ENCODE measurements around the gene DDR1. TPM values are rescaled to one million over a fixed set of nuclear protein-coding genes. Genes with fewer than 3 reads are reported as not detected.
A peak's percentile ranks its signal among the peaks of the same experiment; 100 is the strongest.

Gene DDR1
- total and polyA plus RNA-seq, 2 experiments from 2014 or later = 58.3 to 154 TPM

DNA sequence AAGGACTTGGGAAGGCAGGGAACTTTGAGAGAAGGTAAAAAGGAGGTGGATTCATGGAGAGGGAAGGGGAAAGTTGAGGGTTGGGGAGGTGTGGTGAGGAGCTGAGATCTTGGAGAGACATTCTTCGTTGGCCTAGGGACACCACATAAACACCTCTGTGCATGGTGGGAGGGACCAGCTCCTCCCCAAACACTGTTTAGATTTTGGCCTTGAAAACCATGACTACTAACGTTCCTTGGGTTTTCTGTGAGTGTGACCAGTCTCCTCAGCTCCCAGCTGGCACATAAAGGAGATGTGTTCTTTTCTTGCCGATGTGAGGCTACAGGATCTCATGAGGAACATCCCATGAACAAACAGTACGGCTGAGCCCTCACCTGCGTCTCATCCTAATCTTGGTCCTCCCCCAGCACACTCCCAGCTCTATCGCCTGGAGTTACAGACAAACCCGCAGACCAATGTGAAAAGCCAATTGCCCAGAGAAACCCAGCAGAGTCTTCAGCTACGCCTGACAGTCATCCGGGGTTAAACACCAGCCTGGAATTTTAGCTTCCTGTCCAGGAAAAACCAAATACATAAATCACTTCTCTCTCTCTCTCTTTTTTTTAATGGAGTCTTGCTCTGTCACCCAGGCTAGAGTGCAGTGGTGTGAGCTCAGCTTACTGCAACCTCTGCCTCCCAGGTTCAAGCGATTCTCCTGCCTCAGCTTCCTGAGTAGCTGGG is 22.0 kb upstream of the DDR1 start:
- Mint-ChIP-seq H3K27ac (no peak overlapping the region), H3K27me3 (ENCODE audit: insufficient read depth, low read depth, poor library complexity) (peaks cover 3% of the 10 kb centered on the region), H3K36me3 (ENCODE audit: low read depth) (peaks cover 33% of the 10 kb centered on the region), H3K4me3 (no peak overlapping the region), H3K9me3 (peaks cover 43% of the 10 kb centered on the region), H3K4me1 (no peaks in the 10 kb centered on the region)
- H3K9me2 ChIP-seq (ENCODE audit: insufficient read depth) = peaks cover 6% of the 10 kb centered on the region; the same call in 1 of the 2 replicates
- TF ChIP-seq CREB1 (CRISPR knock-in tag; IDR thresholded peaks at IDR 0.05; ENCODE audit: low read depth) (no peak), JUNB (IDR thresholded peaks at IDR 0.05; ENCODE audit: unreplicated experiment) (no peak), EZH2 (IDR thresholded peaks at IDR 0.05; ENCODE audit: low read depth, unreplicated experiment) (no peak), REST (IDR thresholded peaks at IDR 0.05; ENCODE audit: unreplicated experiment) (no peak), ZNF114 (CRISPR knock-in tag; IDR thresholded peaks at IDR 0.05) (no peak), POLR2AphosphoS5 (IDR thresholded peaks at IDR 0.05; ENCODE audit: low read depth) (no peak), EZH2phosphoT487 (IDR thresholded peaks at IDR 0.05; ENCODE audit: unreplicated experiment) (no peak), NANOG (IDR thresholded peaks at IDR 0.05; ENCODE audit: borderline replicate concordance) (no peak), ZNF331 (CRISPR knock-in tag; IDR thresholded peaks at IDR 0.05; ENCODE audit: low read depth) (no peak), STAT1 (IDR thresholded peaks at IDR 0.05; ENCODE audit: unreplicated experiment) (no peak)
- TF ChIP-seq, protein P1, sequence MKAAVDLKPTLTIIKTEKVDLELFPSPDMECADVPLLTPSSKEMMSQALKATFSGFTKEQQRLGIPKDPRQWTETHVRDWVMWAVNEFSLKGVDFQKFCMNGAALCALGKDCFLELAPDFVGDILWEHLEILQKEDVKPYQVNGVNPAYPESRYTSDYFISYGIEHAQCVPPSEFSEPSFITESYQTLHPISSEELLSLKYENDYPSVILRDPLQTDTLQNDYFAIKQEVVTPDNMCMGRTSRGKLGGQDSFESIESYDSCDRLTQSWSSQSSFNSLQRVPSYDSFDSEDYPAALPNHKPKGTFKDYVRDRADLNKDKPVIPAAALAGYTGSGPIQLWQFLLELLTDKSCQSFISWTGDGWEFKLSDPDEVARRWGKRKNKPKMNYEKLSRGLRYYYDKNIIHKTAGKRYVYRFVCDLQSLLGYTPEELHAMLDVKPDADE (IDR thresholded peaks at IDR 0.05) = no peak
- TF ChIP-seq, protein P2, sequence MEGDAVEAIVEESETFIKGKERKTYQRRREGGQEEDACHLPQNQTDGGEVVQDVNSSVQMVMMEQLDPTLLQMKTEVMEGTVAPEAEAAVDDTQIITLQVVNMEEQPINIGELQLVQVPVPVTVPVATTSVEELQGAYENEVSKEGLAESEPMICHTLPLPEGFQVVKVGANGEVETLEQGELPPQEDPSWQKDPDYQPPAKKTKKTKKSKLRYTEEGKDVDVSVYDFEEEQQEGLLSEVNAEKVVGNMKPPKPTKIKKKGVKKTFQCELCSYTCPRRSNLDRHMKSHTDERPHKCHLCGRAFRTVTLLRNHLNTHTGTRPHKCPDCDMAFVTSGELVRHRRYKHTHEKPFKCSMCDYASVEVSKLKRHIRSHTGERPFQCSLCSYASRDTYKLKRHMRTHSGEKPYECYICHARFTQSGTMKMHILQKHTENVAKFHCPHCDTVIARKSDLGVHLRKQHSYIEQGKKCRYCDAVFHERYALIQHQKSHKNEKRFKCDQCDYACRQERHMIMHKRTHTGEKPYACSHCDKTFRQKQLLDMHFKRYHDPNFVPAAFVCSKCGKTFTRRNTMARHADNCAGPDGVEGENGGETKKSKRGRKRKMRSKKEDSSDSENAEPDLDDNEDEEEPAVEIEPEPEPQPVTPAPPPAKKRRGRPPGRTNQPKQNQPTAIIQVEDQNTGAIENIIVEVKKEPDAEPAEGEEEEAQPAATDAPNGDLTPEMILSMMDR (conservative IDR thresholded peaks at IDR 0.05; ENCODE audit: low read depth in 2 of 2) = no peak
- TF ChIP-seq, protein P3, sequence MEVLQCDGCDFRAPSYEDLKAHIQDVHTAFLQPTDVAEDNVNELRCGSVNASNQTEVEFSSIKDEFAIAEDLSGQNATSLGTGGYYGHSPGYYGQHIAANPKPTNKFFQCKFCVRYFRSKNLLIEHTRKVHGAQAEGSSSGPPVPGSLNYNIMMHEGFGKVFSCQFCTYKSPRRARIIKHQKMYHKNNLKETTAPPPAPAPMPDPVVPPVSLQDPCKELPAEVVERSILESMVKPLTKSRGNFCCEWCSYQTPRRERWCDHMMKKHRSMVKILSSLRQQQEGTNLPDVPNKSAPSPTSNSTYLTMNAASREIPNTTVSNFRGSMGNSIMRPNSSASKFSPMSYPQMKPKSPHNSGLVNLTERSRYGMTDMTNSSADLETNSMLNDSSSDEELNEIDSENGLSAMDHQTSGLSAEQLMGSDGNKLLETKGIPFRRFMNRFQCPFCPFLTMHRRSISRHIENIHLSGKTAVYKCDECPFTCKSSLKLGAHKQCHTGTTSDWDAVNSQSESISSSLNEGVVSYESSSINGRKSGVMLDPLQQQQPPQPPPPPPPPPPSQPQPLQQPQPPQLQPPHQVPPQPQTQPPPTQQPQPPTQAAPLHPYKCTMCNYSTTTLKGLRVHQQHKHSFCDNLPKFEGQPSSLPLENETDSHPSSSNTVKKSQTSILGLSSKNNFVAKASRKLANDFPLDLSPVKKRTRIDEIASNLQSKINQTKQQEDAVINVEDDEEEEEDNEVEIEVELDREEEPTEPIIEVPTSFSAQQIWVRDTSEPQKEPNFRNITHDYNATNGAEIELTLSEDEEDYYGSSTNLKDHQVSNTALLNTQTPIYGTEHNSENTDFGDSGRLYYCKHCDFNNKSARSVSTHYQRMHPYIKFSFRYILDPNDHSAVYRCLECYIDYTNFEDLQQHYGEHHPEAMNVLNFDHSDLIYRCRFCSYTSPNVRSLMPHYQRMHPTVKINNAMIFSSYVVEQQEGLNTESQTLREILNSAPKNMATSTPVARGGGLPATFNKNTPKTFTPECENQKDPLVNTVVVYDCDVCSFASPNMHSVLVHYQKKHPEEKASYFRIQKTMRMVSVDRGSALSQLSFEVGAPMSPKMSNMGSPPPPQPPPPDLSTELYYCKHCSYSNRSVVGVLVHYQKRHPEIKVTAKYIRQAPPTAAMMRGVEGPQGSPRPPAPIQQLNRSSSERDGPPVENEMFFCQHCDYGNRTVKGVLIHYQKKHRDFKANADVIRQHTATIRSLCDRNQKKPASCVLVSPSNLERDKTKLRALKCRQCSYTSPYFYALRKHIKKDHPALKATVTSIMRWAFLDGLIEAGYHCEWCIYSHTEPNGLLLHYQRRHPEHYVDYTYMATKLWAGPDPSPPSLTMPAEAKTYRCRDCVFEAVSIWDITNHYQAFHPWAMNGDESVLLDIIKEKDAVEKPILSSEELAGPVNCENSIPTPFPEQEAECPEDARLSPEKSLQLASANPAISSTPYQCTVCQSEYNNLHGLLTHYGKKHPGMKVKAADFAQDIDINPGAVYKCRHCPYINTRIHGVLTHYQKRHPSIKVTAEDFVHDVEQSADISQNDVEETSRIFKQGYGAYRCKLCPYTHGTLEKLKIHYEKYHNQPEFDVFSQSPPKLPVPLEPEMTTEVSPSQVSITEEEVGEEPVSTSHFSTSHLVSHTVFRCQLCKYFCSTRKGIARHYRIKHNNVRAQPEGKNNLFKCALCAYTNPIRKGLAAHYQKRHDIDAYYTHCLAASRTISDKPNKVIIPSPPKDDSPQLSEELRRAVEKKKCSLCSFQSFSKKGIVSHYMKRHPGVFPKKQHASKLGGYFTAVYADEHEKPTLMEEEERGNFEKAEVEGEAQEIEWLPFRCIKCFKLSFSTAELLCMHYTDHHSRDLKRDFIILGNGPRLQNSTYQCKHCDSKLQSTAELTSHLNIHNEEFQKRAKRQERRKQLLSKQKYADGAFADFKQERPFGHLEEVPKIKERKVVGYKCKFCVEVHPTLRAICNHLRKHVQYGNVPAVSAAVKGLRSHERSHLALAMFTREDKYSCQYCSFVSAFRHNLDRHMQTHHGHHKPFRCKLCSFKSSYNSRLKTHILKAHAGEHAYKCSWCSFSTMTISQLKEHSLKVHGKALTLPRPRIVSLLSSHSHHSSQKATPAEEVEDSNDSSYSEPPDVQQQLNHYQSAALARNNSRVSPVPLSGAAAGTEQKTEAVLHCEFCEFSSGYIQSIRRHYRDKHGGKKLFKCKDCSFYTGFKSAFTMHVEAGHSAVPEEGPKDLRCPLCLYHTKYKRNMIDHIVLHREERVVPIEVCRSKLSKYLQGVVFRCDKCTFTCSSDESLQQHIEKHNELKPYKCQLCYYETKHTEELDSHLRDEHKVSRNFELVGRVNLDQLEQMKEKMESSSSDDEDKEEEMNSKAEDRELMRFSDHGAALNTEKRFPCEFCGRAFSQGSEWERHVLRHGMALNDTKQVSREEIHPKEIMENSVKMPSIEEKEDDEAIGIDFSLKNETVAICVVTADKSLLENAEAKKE (CRISPR knock-in tag; IDR thresholded peaks at IDR 0.05) = no peak
- no peak overlapping the region for H3K4me3 ChIP-seq
- ATAC-seq (no peak), DNase-seq (ENCODE audit: low spot score) (no peak)
- no peaks in the 10 kb centered on the region for H4K20me1 ChIP-seq (replicated peaks; ENCODE audit: insufficient read depth)
- H3K27ac ChIP-seq (ENCODE audit: low read depth) = no peak overlapping the region
- H3K27me3 ChIP-seq (ENCODE audit: insufficient read depth) = no peaks in the 10 kb centered on the region
- 0 out of 2 replicates have a peak, but pooled peaks cover 3% of the 10 kb centered on the region for H3F3A ChIP-seq (replicated peaks; ENCODE audit: low read depth)
- H2AFZ ChIP-seq = peak overlapping the region; percentile 28
- H3K4me1 ChIP-seq (ENCODE audit: insufficient read depth) = no peaks in the 10 kb centered on the region
- H3K79me2 ChIP-seq (replicated peaks; ENCODE audit: insufficient read depth) = no peaks in the 10 kb centered on the region
- no peak overlapping the region for H3K4me2 ChIP-seq
- H3K36me3 ChIP-seq (ENCODE audit: insufficient read depth) = peaks cover 5% of the 10 kb centered on the region; the same call in 1 of the 2 replicates

All from GM23338 (cell line).